ENCODE results near the gene SEC63. TPM values are rescaled to one million over a fixed set of nuclear protein-coding genes. Genes with fewer than 3 reads are reported as not detected.
A peak's percentile ranks its signal among the peaks of the same experiment; 100 is the strongest.

The SEC63 gene
- total RNA-seq, 1 donor from 2014 or later = 311 TPM

DNA sequence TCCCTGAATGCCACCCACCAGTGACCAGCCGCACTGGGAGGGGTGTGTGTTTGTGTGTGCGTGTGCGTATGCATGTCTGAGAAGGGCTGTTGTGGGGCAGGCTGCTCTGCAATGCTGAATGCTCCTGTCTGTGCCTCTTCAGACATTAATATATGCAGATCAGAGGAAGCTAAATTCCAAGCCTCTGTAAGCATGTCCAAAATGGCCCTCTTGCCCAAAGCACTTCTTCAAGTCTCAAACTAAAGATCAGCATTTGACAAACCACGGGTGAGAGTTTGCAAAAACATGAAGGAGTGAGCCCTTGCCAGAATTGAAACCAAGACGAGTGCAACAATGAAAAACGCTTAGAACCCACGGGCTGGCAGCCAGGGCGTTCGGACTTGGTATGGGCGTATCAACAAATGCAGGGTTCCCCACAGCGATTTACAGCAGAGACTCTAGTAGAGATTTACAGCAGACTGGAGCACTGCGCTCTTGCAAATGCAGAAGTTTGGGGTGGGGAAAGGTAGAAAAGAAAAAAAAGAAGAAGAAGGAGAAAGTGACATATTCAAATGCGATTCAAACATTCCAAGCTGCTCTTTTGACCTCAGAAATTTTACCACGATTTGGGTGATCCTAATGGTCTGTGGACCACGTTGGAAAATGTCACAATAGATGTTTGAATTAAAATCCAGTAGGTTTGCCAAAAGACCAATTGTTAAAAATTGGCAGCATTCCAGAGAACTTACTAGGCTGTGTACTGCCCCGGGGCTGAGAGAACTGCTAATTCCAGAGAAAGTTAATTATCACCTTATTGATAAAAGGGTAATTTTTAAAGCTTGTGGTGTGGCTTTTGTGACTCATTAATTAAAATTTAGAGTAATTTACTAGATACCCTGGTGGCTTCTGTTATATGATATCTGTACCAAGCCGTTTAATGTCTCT lies 137.4 kb downstream of the SEC63 start:
- Mint-ChIP-seq H3K27ac (ENCODE audit: unreplicated experiment) (peak overlapping the region; percentile 17), H3K4me3 (ENCODE audit: unreplicated experiment) (no peak overlapping the region), H3K27me3 (ENCODE audit: unreplicated experiment) (no peaks in the 10 kb centered on the region)

DNA sequence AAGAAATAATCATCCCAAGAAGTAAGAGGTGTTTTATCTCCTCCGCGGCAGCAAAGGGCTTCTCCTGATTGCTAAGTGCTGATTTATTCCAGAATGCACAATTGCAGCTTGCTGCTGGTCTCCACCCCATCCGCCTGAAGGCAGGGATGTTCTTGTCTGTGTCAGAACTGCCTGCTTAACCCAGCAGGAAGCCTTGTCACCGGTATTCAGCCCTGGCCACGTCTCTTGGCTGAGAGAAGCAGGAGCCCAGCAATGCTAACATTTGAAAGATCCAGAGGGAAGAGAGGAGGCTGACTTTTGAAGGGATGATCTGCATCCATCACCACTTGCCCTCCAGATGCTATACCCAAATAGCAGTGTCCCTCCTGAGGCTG lies 138.1 kb downstream of the SEC63 start:
- Mint-ChIP-seq H3K27ac (ENCODE audit: unreplicated experiment) (no peak overlapping the region), H3K36me3 (ENCODE audit: unreplicated experiment) (no peaks in the 10 kb centered on the region), H3K9me3 (ENCODE audit: unreplicated experiment) (no peaks in the 10 kb centered on the region), H3K27me3 (ENCODE audit: unreplicated experiment) (no peaks in the 10 kb centered on the region), H3K4me1 (ENCODE audit: low read depth, unreplicated experiment) (peaks cover 14% of the 10 kb centered on the region), H3K4me3 (ENCODE audit: unreplicated experiment) (no peak overlapping the region)
- no peak for DNase-seq
- TF ChIP-seq, protein P1, sequence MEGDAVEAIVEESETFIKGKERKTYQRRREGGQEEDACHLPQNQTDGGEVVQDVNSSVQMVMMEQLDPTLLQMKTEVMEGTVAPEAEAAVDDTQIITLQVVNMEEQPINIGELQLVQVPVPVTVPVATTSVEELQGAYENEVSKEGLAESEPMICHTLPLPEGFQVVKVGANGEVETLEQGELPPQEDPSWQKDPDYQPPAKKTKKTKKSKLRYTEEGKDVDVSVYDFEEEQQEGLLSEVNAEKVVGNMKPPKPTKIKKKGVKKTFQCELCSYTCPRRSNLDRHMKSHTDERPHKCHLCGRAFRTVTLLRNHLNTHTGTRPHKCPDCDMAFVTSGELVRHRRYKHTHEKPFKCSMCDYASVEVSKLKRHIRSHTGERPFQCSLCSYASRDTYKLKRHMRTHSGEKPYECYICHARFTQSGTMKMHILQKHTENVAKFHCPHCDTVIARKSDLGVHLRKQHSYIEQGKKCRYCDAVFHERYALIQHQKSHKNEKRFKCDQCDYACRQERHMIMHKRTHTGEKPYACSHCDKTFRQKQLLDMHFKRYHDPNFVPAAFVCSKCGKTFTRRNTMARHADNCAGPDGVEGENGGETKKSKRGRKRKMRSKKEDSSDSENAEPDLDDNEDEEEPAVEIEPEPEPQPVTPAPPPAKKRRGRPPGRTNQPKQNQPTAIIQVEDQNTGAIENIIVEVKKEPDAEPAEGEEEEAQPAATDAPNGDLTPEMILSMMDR (IDR thresholded peaks at IDR 0.05; ENCODE audit: partially characterized antibody, unreplicated experiment) = no peak

More for the DNA sequence above, 137.4 kb downstream of the SEC63 start:
- Mint-ChIP-seq H3K9me3 (ENCODE audit: unreplicated experiment) (no peaks in the 10 kb centered on the region), H3K36me3 (ENCODE audit: unreplicated experiment) (no peaks in the 10 kb centered on the region), H3K4me1 (ENCODE audit: low read depth, unreplicated experiment) (peaks cover 14% of the 10 kb centered on the region)
- TF ChIP-seq, protein P1 (IDR thresholded peaks at IDR 0.05; ENCODE audit: partially characterized antibody, unreplicated experiment) = no peak
- no peak for DNase-seq

DNA sequence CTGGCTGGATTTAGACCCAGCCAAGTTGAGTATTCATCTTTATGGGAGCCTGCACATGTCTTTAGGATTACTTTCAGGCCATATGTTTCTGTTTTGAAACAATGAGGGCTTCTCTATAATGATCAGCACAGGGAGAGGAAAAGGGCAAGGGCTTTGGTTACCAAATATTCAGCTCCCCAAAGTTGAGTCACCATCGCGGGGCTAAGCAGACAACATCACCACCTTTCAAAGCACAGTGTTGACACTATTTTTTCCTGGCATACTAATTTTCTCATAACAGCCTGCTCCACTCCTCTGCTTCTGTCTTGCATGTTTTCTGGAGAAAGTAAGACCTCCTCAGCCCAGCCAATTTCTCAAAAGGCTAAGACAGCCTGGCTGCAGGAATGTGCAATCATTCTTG lies 138.8 kb downstream of the SEC63 start:
- DNase-seq = no peak
- Mint-ChIP-seq H3K9me3 (ENCODE audit: unreplicated experiment) (no peaks in the 10 kb centered on the region), H3K27ac (ENCODE audit: unreplicated experiment) (no peak overlapping the region), H3K4me1 (ENCODE audit: low read depth, unreplicated experiment) (peaks cover 14% of the 10 kb centered on the region), H3K4me3 (ENCODE audit: unreplicated experiment) (no peak overlapping the region), H3K36me3 (ENCODE audit: unreplicated experiment) (no peaks in the 10 kb centered on the region), H3K27me3 (ENCODE audit: unreplicated experiment) (no peaks in the 10 kb centered on the region)
- TF ChIP-seq, protein P1 (IDR thresholded peaks at IDR 0.05; ENCODE audit: partially characterized antibody, unreplicated experiment) = no peak

DNA sequence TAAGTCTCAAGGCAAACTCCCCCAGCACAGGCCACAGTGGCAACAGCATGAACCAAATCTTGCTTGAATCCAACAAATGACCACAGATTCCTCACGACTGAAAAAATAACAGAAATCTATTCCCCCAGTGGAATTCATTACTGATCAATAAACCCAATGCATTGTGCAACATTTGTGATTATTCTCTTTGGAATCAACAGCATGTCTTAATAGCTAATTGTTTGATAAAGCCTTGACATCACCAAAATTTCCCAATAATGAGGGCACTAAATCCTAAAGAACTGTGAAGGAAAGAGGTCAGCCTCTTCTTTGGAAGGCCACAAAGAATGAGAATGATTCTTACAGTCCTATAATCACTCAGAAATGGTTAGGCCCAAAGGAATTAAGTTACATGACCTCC lies 139.7 kb downstream of the SEC63 start:
- Mint-ChIP-seq H3K9me3 (ENCODE audit: unreplicated experiment) (no peaks in the 10 kb centered on the region), H3K4me3 (ENCODE audit: unreplicated experiment) (no peak overlapping the region), H3K36me3 (ENCODE audit: unreplicated experiment) (no peaks in the 10 kb centered on the region), H3K4me1 (ENCODE audit: low read depth, unreplicated experiment) (peaks cover 14% of the 10 kb centered on the region), H3K27ac (ENCODE audit: unreplicated experiment) (no peak overlapping the region), H3K27me3 (ENCODE audit: unreplicated experiment) (no peaks in the 10 kb centered on the region)
- TF ChIP-seq, protein P1 (IDR thresholded peaks at IDR 0.05; ENCODE audit: partially characterized antibody, unreplicated experiment) = no peak
- DNase-seq = no peak

DNA sequence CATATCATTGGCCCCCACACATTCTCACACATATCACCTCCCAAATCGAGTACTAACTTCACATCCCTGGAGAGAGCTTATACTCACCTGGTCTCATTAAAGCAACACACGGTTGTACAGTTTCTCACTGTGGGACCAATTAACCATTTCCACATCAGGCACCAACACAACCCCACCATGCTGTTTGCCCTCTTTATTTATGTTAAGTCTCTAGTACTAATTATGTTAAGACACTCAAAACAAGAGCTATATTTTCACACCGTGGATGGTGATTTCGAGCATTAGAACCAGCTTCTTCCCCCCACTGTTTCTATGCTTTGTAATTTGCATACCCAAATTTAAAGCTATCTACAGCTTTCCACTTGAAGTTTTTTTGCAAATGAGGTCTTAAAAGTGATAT lies 140.2 kb downstream of the SEC63 start:
- no peaks in the 10 kb centered on the region for H3K9me3 Mint-ChIP-seq (ENCODE audit: unreplicated experiment)
- TF ChIP-seq, protein P1 (IDR thresholded peaks at IDR 0.05; ENCODE audit: partially characterized antibody, unreplicated experiment) = no peak
- no peak overlapping the region for H3K4me3 Mint-ChIP-seq (ENCODE audit: unreplicated experiment)
- H3K4me1 Mint-ChIP-seq (ENCODE audit: low read depth, unreplicated experiment) = peaks cover 14% of the 10 kb centered on the region
- no peaks in the 10 kb centered on the region for H3K27me3 Mint-ChIP-seq (ENCODE audit: unreplicated experiment)
- H3K27ac Mint-ChIP-seq (ENCODE audit: unreplicated experiment) = no peak overlapping the region
- H3K36me3 Mint-ChIP-seq (ENCODE audit: unreplicated experiment) = no peaks in the 10 kb centered on the region
- no peak for DNase-seq

Measured in glutamatergic neuron (in vitro differentiated cells).